ENCODE measurements around the gene RRM1.

- TF ChIP-seq, protein P1, sequence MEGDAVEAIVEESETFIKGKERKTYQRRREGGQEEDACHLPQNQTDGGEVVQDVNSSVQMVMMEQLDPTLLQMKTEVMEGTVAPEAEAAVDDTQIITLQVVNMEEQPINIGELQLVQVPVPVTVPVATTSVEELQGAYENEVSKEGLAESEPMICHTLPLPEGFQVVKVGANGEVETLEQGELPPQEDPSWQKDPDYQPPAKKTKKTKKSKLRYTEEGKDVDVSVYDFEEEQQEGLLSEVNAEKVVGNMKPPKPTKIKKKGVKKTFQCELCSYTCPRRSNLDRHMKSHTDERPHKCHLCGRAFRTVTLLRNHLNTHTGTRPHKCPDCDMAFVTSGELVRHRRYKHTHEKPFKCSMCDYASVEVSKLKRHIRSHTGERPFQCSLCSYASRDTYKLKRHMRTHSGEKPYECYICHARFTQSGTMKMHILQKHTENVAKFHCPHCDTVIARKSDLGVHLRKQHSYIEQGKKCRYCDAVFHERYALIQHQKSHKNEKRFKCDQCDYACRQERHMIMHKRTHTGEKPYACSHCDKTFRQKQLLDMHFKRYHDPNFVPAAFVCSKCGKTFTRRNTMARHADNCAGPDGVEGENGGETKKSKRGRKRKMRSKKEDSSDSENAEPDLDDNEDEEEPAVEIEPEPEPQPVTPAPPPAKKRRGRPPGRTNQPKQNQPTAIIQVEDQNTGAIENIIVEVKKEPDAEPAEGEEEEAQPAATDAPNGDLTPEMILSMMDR (conservative IDR thresholded peaks at IDR 0.05; ENCODE audit: low read depth, low read length), result no peak
- no peak for TF ChIP-seq EZH2 (IDR thresholded peaks at IDR 0.05; ENCODE audit: borderline replicate concordance, low read depth, low read length, poor library complexity, severe bottlenecking)
Observed at GRCh38 chr11:4146070-4146771, 51.6 kb downstream of the RRM1 start.

Measured in A673 (cell line).